Tibial artery (tissue), 4 donors: ENCODE measurements around the gene ETAA1.

Experiments
- DNase-seq, 2 donors: peaks; one replicate each; pipeline ENCODE4 v3.0.0-alpha.2; 2019
- H3K27ac ChIP-seq, 2 donors: fragments of 200-600 bp; sonication (generic) in 1 of 2; 1 replicate in 1 of 2; 2 replicates in 1 of 2; pipeline ENCODE4 v1.5.1; 2018 to 2019; ENCODE audit warnings: mild to moderate bottlenecking in 1 of 2
- H3K27me3 ChIP-seq, 2 donors: fragments of 200-600 bp; sonication (generic) in 1 of 2; one replicate each; pipeline versions ENCODE4 v1.5.1 to v1.6.0; 2016 to 2019
- H3K36me3 ChIP-seq, 3 donors: fragments of 200-600 bp; sonication (generic) in 2 of 3; one replicate each; pipeline ENCODE4 v1.5.1; 2016 to 2019; ENCODE audit warnings: mild to moderate bottlenecking in 2 of 3
- H3K4me1 ChIP-seq, 4 donors: fragments of 200-600 bp; sonication (generic) in 2 of 4; 1 replicate in 3 of 4; 2 replicates in 1 of 4; pipeline ENCODE4 v1.5.1; 2016 to 2019
- H3K4me3 ChIP-seq, 2 donors: fragments of 200-600 bp; sonication (generic) in 1 of 2; 1 replicate in 1 of 2; 2 replicates in 1 of 2; pipeline ENCODE4 v1.5.1; 2018 to 2019; ENCODE audit warnings: mild to moderate bottlenecking in 2 of 2
- H3K9me3 ChIP-seq, 3 donors: fragments of 200-600 bp; sonication (generic) in 1 of 3; one replicate each; pipeline ENCODE4 v1.5.1; 2016 to 2019
- intact Hi-C: fragments of 100-400 bp; cut with DNase I; formaldehyde crosslinking; loops from one replicate; pipeline ENCODE4 v1.15.0; 2023; ENCODE audit warnings: low total_unique reads
- TF ChIP-seq, protein P1 (sequence below), 2 experiments: fragments of 200-600 bp in 1 of 2; fragments of 450-650 bp in 1 of 2; IDR thresholded peaks; one replicate each; pipeline ENCODE4 v1.5.1; 2017 to 2019; ENCODE audit warnings: antibody characterized with exemption in 2 of 2, mild to moderate bottlenecking in 1 of 2, moderate library complexity in 1 of 2

Gene ETAA1

GRCh38 chr2:67451086-67451832 is 54.1 kb downstream of the ETAA1 start:
- Histone ChIP-seq H3K27me3 (no peaks in the 10 kb centered on the region), H3K9me3 (no peaks in the 10 kb centered on the region), H3K36me3 (no peaks in the 10 kb centered on the region), H3K4me3 (no peak overlapping the region), H3K4me1 (no peaks in the 10 kb centered on the region), H3K27ac (no peak overlapping the region)
- intact Hi-C loops, result no loop called here
- DNase-seq, result no peak
- TF ChIP-seq, protein P1, sequence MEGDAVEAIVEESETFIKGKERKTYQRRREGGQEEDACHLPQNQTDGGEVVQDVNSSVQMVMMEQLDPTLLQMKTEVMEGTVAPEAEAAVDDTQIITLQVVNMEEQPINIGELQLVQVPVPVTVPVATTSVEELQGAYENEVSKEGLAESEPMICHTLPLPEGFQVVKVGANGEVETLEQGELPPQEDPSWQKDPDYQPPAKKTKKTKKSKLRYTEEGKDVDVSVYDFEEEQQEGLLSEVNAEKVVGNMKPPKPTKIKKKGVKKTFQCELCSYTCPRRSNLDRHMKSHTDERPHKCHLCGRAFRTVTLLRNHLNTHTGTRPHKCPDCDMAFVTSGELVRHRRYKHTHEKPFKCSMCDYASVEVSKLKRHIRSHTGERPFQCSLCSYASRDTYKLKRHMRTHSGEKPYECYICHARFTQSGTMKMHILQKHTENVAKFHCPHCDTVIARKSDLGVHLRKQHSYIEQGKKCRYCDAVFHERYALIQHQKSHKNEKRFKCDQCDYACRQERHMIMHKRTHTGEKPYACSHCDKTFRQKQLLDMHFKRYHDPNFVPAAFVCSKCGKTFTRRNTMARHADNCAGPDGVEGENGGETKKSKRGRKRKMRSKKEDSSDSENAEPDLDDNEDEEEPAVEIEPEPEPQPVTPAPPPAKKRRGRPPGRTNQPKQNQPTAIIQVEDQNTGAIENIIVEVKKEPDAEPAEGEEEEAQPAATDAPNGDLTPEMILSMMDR (IDR thresholded peaks at IDR 0.05), result no peak

GRCh38 chr2:67453310-67453709 is 56.2 kb downstream of the ETAA1 start:
- H3K27me3 ChIP-seq, result no peaks in the 10 kb centered on the region
- H3K4me3 ChIP-seq, result no peak overlapping the region
- TF ChIP-seq, protein P1 (IDR thresholded peaks at IDR 0.05), result no peak
- no peak overlapping the region for H3K27ac ChIP-seq
- intact Hi-C loops, result no loop called here
- H3K9me3 ChIP-seq, result no peaks in the 10 kb centered on the region
- H3K4me1 ChIP-seq, result no peaks in the 10 kb centered on the region
- DNase-seq, result no peak
- H3K36me3 ChIP-seq, result no peaks in the 10 kb centered on the region

DNA sequence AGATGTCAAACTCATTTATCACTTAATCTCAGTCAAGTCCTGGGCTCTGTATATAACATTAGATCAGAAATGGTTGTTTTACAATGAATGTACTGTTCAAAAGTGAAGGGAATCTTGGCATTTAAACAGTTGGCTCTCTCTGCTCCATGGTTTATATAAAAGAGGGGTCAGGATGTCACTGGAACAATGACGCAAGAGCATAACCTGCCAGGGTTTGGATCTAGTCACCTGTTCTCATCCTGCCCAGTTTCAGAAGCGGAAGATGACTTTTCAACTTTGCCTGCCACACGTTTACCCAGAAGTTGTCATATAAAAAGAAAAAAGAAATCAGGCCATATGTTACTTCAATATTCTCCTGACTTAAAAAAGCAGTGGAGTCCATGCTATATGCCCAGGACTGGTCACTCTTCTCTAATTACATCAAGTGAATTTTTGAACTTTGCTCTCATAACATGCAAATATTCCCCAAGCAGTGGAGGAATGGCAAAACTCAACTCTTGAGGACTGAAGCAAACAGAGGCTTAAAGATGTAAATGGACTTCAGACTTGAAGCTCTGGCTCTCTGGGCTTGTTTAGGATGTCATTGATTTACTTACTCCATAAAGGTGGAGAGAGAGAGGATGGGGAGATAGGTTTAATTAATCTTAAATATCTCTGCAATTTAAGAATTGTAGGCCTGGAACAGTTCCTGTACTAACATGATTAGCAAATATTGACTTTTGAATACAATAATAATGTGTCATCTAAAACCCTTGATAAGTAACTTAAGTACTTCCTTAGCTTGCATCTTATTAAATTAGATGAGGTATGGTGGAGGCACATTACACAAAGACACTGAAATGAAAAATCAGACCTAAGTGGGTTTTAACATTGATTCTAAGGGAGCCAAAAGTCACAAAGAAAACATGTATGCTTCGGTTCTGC is 58.3 kb downstream of the ETAA1 start:
- intact Hi-C loops, result no loop called here

DNA sequence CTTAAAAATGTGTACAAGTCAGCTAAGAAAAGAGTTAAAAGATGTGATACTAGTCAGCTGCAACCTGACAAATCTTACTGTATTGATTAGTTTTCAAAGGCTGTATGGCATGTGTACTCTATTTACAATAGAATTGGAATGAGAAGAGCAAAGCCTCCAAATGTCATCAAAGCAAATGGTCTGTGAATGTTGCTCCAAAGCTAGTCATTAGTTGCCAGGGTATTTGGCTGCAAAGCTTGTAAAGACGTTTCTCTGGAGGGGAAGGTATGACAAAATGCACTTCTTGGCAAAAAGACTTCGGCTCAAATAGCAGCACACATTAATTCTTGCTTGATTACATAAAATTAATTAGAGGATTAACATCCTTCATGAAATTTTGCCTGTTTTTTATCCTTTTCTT is 59.3 kb downstream of the ETAA1 start:
- DNase-seq, result no peak
- intact Hi-C loops, result no loop called here
- H3K27ac ChIP-seq, result no peak overlapping the region
- no peaks in the 10 kb centered on the region for H3K9me3 ChIP-seq
- H3K36me3 ChIP-seq, result no peaks in the 10 kb centered on the region
- no peaks in the 10 kb centered on the region for H3K4me1 ChIP-seq
- no peak overlapping the region for H3K4me3 ChIP-seq
- TF ChIP-seq, protein P1 (IDR thresholded peaks at IDR 0.05), result no peak
- H3K27me3 ChIP-seq, result no peaks in the 10 kb centered on the region

More for the DNA sequence above, 58.3 kb downstream of the ETAA1 start:
- TF ChIP-seq, protein P1 (IDR thresholded peaks at IDR 0.05), result no peak
- no peaks in the 10 kb centered on the region for H3K4me1 ChIP-seq
- H3K27me3 ChIP-seq, result no peaks in the 10 kb centered on the region
- H3K4me3 ChIP-seq, result no peak overlapping the region
- no peaks in the 10 kb centered on the region for H3K9me3 ChIP-seq
- H3K27ac ChIP-seq, result no peak overlapping the region
- no peak for DNase-seq
- H3K36me3 ChIP-seq, result no peaks in the 10 kb centered on the region

GRCh38 chr2:67457699-67458098 is 60.6 kb downstream of the ETAA1 start:
- no peak overlapping the region for H3K4me3 ChIP-seq
- H3K27ac ChIP-seq, result no peak overlapping the region
- H3K4me1 ChIP-seq, result no peaks in the 10 kb centered on the region
- no peak for DNase-seq
- no peaks in the 10 kb centered on the region for H3K9me3 ChIP-seq
- intact Hi-C loops, result no loop called here
- no peaks in the 10 kb centered on the region for H3K27me3 ChIP-seq
- TF ChIP-seq, protein P1 (IDR thresholded peaks at IDR 0.05), result no peak
- H3K36me3 ChIP-seq, result no peaks in the 10 kb centered on the region
